ENCODE measurements around the gene KCNG4.

DNA sequence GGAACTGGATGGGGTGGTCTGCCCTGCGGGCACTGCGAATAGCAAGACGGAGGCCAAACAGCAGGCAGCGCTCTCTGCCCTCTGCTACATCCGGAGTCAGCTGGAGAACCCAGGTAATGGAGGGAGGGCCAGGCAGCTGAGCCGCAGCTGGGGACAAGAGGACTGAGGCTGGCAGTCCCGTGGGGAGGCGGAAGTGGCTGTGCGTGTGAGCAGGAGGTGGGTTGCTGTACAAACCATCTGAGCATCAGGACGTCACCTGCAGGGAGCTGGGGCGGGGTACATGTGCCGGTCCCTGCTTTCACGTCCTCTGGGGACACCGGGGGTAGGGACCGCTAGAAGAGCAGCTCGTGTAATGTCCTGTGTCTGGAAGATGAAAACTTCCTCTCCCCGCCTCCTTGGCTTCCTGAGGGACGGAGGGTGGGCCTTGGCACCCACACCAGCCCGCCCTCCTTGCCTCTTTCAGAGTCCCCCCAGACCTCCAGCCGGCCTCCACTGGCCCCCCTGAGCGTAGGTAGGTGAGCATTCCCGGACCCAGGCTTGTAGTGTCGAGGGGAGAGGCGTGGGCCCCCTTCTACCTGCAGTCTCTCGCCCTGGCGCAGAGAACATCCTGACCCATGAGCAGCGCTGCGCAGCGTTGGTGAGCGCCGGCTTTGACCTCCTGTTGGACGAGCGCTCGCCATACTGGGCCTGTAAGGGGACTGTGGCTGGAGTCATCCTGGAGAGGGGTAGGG is 45.2 kb downstream of the KCNG4 start:
- TF ChIP-seq EP300 (conservative IDR thresholded peaks at IDR 0.05; ENCODE audit: poor library complexity, severe bottlenecking) (no peak), SMC3 (conservative IDR thresholded peaks at IDR 0.05; ENCODE audit: poor library complexity) (no peak), EZH2 (IDR thresholded peaks at IDR 0.05; ENCODE audit: borderline replicate concordance, insufficient read depth, low read length, poor library complexity, severe bottlenecking) (no peak), POLR2AphosphoS5 (IDR thresholded peaks at IDR 0.05) (no peak), MXI1 (conservative IDR thresholded peaks at IDR 0.05; ENCODE audit: poor library complexity, severe bottlenecking) (no peak), RAD21 (conservative IDR thresholded peaks at IDR 0.05) (no peak)
- TF ChIP-seq, protein P1, sequence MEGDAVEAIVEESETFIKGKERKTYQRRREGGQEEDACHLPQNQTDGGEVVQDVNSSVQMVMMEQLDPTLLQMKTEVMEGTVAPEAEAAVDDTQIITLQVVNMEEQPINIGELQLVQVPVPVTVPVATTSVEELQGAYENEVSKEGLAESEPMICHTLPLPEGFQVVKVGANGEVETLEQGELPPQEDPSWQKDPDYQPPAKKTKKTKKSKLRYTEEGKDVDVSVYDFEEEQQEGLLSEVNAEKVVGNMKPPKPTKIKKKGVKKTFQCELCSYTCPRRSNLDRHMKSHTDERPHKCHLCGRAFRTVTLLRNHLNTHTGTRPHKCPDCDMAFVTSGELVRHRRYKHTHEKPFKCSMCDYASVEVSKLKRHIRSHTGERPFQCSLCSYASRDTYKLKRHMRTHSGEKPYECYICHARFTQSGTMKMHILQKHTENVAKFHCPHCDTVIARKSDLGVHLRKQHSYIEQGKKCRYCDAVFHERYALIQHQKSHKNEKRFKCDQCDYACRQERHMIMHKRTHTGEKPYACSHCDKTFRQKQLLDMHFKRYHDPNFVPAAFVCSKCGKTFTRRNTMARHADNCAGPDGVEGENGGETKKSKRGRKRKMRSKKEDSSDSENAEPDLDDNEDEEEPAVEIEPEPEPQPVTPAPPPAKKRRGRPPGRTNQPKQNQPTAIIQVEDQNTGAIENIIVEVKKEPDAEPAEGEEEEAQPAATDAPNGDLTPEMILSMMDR (IDR thresholded peaks at IDR 0.05; ENCODE audit: poor library complexity, severe bottlenecking) = no peak
- TF ChIP-seq, protein P2, sequence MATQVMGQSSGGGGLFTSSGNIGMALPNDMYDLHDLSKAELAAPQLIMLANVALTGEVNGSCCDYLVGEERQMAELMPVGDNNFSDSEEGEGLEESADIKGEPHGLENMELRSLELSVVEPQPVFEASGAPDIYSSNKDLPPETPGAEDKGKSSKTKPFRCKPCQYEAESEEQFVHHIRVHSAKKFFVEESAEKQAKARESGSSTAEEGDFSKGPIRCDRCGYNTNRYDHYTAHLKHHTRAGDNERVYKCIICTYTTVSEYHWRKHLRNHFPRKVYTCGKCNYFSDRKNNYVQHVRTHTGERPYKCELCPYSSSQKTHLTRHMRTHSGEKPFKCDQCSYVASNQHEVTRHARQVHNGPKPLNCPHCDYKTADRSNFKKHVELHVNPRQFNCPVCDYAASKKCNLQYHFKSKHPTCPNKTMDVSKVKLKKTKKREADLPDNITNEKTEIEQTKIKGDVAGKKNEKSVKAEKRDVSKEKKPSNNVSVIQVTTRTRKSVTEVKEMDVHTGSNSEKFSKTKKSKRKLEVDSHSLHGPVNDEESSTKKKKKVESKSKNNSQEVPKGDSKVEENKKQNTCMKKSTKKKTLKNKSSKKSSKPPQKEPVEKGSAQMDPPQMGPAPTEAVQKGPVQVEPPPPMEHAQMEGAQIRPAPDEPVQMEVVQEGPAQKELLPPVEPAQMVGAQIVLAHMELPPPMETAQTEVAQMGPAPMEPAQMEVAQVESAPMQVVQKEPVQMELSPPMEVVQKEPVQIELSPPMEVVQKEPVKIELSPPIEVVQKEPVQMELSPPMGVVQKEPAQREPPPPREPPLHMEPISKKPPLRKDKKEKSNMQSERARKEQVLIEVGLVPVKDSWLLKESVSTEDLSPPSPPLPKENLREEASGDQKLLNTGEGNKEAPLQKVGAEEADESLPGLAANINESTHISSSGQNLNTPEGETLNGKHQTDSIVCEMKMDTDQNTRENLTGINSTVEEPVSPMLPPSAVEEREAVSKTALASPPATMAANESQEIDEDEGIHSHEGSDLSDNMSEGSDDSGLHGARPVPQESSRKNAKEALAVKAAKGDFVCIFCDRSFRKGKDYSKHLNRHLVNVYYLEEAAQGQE (IDR thresholded peaks at IDR 0.05; ENCODE audit: borderline replicate concordance) = no peak

Measured in neural cell (in vitro differentiated cells).